HEK293 (cell line): ENCODE results near the gene SNAPC2.
A peak's percentile ranks its signal among the peaks of the same experiment; 100 is the strongest.

Experiments used
- CTCF ChIA-PET: fragments of 350-600 bp; formaldehyde crosslinking; extraction: SDS; loops from one replicate; lab custom pipeline; 2021; ENCODE audit warnings: antibody characterized with exemption; lab: Yijun Ruan, JAX
- POLR2A ChIA-PET: fragments of 300-600 bp; formaldehyde crosslinking; extraction: SDS; loops from one replicate; lab custom pipeline; 2020; ENCODE audit warnings: antibody characterized with exemption, inconsistent platforms; lab: Yijun Ruan, JAX
- H3K27ac ChIP-seq: fragments of 200-500 bp; sonication (Bioruptor generic); 2 replicates; pipeline ENCODE4 v1.5.1; 2014; ENCODE audit warnings: low read depth, low read length, control low read depth, inconsistent platforms; ENCODE audit errors: extremely low read depth
- H3K36me3 ChIP-seq, 2 experiments: fragments of 200-500 bp in 1 of 2; sonication (Bioruptor generic) in 1 of 2; 1 replicate in 1 of 2; 2 replicates in 1 of 2; pipeline ENCODE4 v1.5.1; 2014 to 2017; ENCODE audit warnings: inconsistent platforms in 2 of 2, low read length in 2 of 2; ENCODE audit not compliant: control insufficient read depth in 2 of 2, insufficient read depth in 1 of 2
- H3K4me1 ChIP-seq: fragments of 200-500 bp; sonication (Bioruptor generic); 2 replicates; pipeline ENCODE4 v1.5.1; 2014; ENCODE audit warnings: mild to moderate bottlenecking, low read length, inconsistent platforms; ENCODE audit not compliant: control insufficient read depth, insufficient read depth
- H3K4me3 ChIP-seq: 2 replicates; pipeline ENCODE4 v1.5.1; 2011; ENCODE audit warnings: low read depth, mild to moderate bottlenecking, control low read depth, low read length, moderate library complexity
- H3K9me3 ChIP-seq: fragments of 200-500 bp; sonication (Bioruptor generic); 2 replicates; pipeline ENCODE4 v1.5.1; 2014; ENCODE audit warnings: low read depth, low read length, inconsistent platforms; ENCODE audit not compliant: control insufficient read depth, insufficient read depth
- GLIS1 ChIP-seq: fragments of 450-650 bp; formaldehyde crosslinking; IDR thresholded peaks from 2 replicates; pipeline ENCODE4 v1.5.1; 2016; ENCODE audit warnings: missing biosample characterization, missing genetic modification characterization
- GLIS2 ChIP-seq: fragments of 450-650 bp; formaldehyde crosslinking; IDR thresholded peaks from 2 replicates; pipeline ENCODE4 v1.5.1; 2016; ENCODE audit warnings: missing biosample characterization, missing genetic modification characterization
- IKZF3 ChIP-seq: fragments of 450-650 bp; IDR thresholded peaks from 2 replicates; pipeline ENCODE4 v1.5.0; 2018; ENCODE audit warnings: missing biosample characterization, mild to moderate bottlenecking, missing genetic modification characterization, moderate library complexity
- KLF16 ChIP-seq: fragments of 450-650 bp; formaldehyde crosslinking; IDR thresholded peaks from 2 replicates; pipeline ENCODE4 v1.5.1; 2017; ENCODE audit warnings: missing biosample characterization, missing genetic modification characterization
- KLF8 ChIP-seq: fragments of 450-650 bp; formaldehyde crosslinking; IDR thresholded peaks from 2 replicates; pipeline ENCODE4 v1.5.1; 2016; ENCODE audit warnings: missing biosample characterization, missing genetic modification characterization
- SP2 ChIP-seq: fragments of 450-650 bp; formaldehyde crosslinking; IDR thresholded peaks from 2 replicates; pipeline ENCODE4 v1.5.1; 2016; ENCODE audit warnings: missing biosample characterization, missing genetic modification characterization
- ZBTB8A ChIP-seq: fragments of 450-650 bp; formaldehyde crosslinking; IDR thresholded peaks from 2 replicates; pipeline ENCODE4 v1.5.1; 2016; ENCODE audit warnings: missing biosample characterization, missing genetic modification characterization
- ZIC2 ChIP-seq: fragments of 450-650 bp; formaldehyde crosslinking; IDR thresholded peaks from 2 replicates; pipeline ENCODE4 v1.5.1; 2016; ENCODE audit warnings: missing biosample characterization, missing genetic modification characterization
- ZNF121 ChIP-seq: fragments of 450-650 bp; formaldehyde crosslinking; IDR thresholded peaks from 2 replicates; pipeline ENCODE4 v1.5.1; 2016; ENCODE audit warnings: missing biosample characterization, missing genetic modification characterization
- ZNF146 ChIP-seq: fragments of 450-650 bp; formaldehyde crosslinking; IDR thresholded peaks from 2 replicates; pipeline ENCODE4 v1.5.1; 2016; ENCODE audit warnings: missing biosample characterization, missing genetic modification characterization
- ZNF223 ChIP-seq: fragments of 450-650 bp; formaldehyde crosslinking; IDR thresholded peaks from 2 replicates; pipeline ENCODE4 v1.5.1; 2016; ENCODE audit warnings: missing biosample characterization, missing genetic modification characterization
- ZNF311 ChIP-seq: fragments of 450-650 bp; formaldehyde crosslinking; IDR thresholded peaks from 2 replicates; pipeline ENCODE4 v1.5.1; 2017; ENCODE audit warnings: missing biosample characterization, missing genetic modification characterization, borderline replicate concordance
- ZNF391 ChIP-seq: fragments of 450-650 bp; formaldehyde crosslinking; IDR thresholded peaks from 2 replicates; pipeline ENCODE4 v1.5.1; 2016; ENCODE audit warnings: low read depth, missing biosample characterization, missing genetic modification characterization, borderline replicate concordance
- ZNF404 ChIP-seq: fragments of 450-650 bp; formaldehyde crosslinking; IDR thresholded peaks from 2 replicates; pipeline ENCODE4 v1.5.1; 2017; ENCODE audit warnings: missing biosample characterization, missing genetic modification characterization
- ZNF426 ChIP-seq: fragments of 450-650 bp; formaldehyde crosslinking; IDR thresholded peaks from 2 replicates; pipeline ENCODE4 v1.5.1; 2017; ENCODE audit warnings: missing biosample characterization, missing genetic modification characterization, mild to moderate bottlenecking, inconsistent platforms, moderate library complexity
- ZNF558 ChIP-seq: fragments of 450-650 bp; formaldehyde crosslinking; IDR thresholded peaks from 2 replicates; pipeline ENCODE4 v1.5.1; 2016; ENCODE audit warnings: missing biosample characterization, missing genetic modification characterization
- ZNF654 ChIP-seq: fragments of 450-650 bp; formaldehyde crosslinking; IDR thresholded peaks from 2 replicates; pipeline ENCODE4 v1.5.1; 2016; ENCODE audit warnings: low read depth, missing biosample characterization, missing genetic modification characterization
- ZNF660 ChIP-seq: fragments of 450-650 bp; IDR thresholded peaks from 2 replicates; pipeline ENCODE4 v1.5.1; 2018; ENCODE audit warnings: missing biosample characterization, mild to moderate bottlenecking, missing genetic modification characterization
- ZNF664 ChIP-seq: fragments of 450-650 bp; formaldehyde crosslinking; IDR thresholded peaks from 2 replicates; pipeline ENCODE4 v1.5.1; 2016; ENCODE audit warnings: missing biosample characterization, missing genetic modification characterization
- ZNF670 ChIP-seq: fragments of 450-650 bp; formaldehyde crosslinking; IDR thresholded peaks from 2 replicates; pipeline ENCODE4 v1.5.1; 2016; ENCODE audit warnings: missing biosample characterization, missing genetic modification characterization, low read depth
- ZNF707 ChIP-seq: fragments of 450-650 bp; formaldehyde crosslinking; IDR thresholded peaks from 2 replicates; pipeline ENCODE4 v1.5.1; 2016; ENCODE audit warnings: missing biosample characterization, missing genetic modification characterization
- ZNF76 ChIP-seq: fragments of 450-650 bp; formaldehyde crosslinking; IDR thresholded peaks from 2 replicates; pipeline ENCODE4; 2016; ENCODE audit warnings: low read depth, missing biosample characterization, missing genetic modification characterization, borderline replicate concordance
- ZNF768 ChIP-seq: fragments of 450-650 bp; formaldehyde crosslinking; IDR thresholded peaks from 2 replicates; pipeline ENCODE4 v1.5.1; 2018; ENCODE audit warnings: missing biosample characterization, mild to moderate bottlenecking, missing genetic modification characterization
- TF ChIP-seq, protein P1 (sequence below): fragments of 450-650 bp; formaldehyde crosslinking; IDR thresholded peaks from 2 replicates; pipeline ENCODE4 v1.5.1; 2016; ENCODE audit warnings: missing biosample characterization, missing genetic modification characterization
- TF ChIP-seq, protein P2 (sequence below): fragments of 450-650 bp; formaldehyde crosslinking; IDR thresholded peaks from 2 replicates; pipeline ENCODE4 v1.5.1; 2017; ENCODE audit warnings: missing biosample characterization, mild to moderate bottlenecking, missing genetic modification characterization, moderate library complexity
- TF ChIP-seq, protein P3 (sequence below): fragments of 450-650 bp; formaldehyde crosslinking; IDR thresholded peaks from 2 replicates; pipeline ENCODE4 v1.5.1; 2016; ENCODE audit warnings: missing biosample characterization, missing genetic modification characterization
- TF ChIP-seq, protein P4 (sequence below): fragments of 450-650 bp; formaldehyde crosslinking; IDR thresholded peaks from 2 replicates; pipeline ENCODE4 v1.5.1; 2016; ENCODE audit warnings: missing biosample characterization, missing genetic modification characterization
- TF ChIP-seq, protein P5 (sequence below): fragments of 450-650 bp; formaldehyde crosslinking; IDR thresholded peaks from 2 replicates; pipeline ENCODE4 v1.5.1; 2017; ENCODE audit warnings: missing biosample characterization, missing genetic modification characterization
- TF ChIP-seq, protein P6 (sequence below): fragments of 450-650 bp; formaldehyde crosslinking; IDR thresholded peaks from 2 replicates; pipeline ENCODE4 v1.5.1; 2016; ENCODE audit warnings: missing biosample characterization, missing genetic modification characterization

The SNAPC2 gene

DNA sequence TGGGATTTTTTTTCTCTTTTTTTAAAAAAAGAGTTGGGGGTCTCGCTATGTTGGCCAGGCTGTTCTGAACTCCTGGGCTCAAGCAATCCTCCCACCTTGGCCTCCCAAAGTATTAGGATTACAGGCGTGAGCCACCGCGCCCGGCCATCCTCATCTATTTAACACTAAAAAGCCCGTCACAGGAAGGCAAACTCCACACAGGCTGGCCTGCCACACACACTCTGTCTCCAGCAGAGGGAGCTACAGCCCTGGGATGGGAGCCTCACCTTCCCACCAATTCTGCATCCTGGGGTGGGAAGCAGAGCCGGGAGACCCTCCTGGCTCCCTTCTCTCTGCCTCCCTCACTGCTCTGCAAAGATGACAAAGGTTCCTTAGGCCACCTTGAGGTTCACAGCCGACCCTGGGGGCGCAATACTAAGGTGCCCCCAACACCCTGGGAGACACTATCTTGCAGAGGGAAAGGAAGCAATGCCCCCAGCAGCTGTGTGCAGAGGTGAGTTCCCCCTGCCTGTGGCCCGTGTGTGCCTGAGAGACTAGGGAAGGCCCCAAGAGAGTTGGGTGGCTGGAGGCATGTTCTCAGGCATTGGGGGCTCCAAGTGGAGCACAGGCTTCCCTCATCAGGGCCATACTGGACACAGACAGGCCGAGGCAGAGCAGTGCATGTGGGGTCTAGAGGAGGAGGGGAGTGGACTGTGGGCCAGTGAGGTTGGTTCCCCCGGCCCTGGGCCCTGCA is 50.7 kb downstream of the SNAPC2 start:
- H3K27ac ChIP-seq: no peak overlapping the region
- no peaks in the 10 kb centered on the region for H3K4me1 ChIP-seq
- no peak overlapping the region for H3K4me3 ChIP-seq
- ChIA-PET CTCF (interaction anchor here (0.6 to 2.7 kb wide), 23 partner anchors 9 to 791 kb away, joined by 3 to 18 read pairs (median 4); partner anchors contain the start of genes ELAVL1 and TIMM44), POLR2A (interaction anchor here (0.8 to 2.2 kb wide), 2 partner anchors 27 to 31 kb away, joined by 4 to 10 read pairs; partner anchors contain the start of gene TIMM44)
- H3K9me3 ChIP-seq: no peaks in the 10 kb centered on the region
- peaks cover 32 to 90% of the 10 kb centered on the region in 2 experiments; a peak in 2 of 3 replicates for H3K36me3 ChIP-seq
- TF ChIP-seq ZNF660 (tag by site-specific recombination): 0 out of 2 replicates have a peak, but pooled peaks have one; percentile 26
- peak; percentile 51 for TF ChIP-seq GLIS2
- no peak for TF ChIP-seq KLF16 (tag by site-specific recombination)
- TF ChIP-seq, protein P1, sequence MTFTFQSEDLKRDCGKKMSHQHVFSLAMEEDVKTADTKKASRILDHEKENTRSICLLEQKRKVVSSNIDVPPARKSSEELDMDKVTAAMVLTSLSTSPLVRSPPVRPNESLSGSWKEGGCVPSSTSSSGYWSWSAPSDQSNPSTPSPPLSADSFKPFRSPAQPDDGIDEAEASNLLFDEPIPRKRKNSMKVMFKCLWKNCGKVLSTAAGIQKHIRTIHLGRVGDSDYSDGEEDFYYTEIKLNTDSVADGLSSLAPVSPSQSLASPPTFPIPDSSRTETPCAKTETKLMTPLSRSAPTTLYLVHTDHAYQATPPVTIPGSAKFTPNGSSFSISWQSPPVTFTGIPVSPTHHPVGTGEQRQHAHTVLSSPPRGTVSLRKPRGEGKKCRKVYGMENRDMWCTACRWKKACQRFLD (tag by site-specific recombination): no peak
- TF ChIP-seq ZNF223 (tag by site-specific recombination): no peak
- TF ChIP-seq ZNF311 (tag by site-specific recombination): no peak
- no peak for TF ChIP-seq ZNF76 (tag by site-specific recombination)
- no peak for TF ChIP-seq ZNF146 (tag by site-specific recombination)
- TF ChIP-seq ZNF670 (tag by site-specific recombination): no peak
- TF ChIP-seq, protein P2, sequence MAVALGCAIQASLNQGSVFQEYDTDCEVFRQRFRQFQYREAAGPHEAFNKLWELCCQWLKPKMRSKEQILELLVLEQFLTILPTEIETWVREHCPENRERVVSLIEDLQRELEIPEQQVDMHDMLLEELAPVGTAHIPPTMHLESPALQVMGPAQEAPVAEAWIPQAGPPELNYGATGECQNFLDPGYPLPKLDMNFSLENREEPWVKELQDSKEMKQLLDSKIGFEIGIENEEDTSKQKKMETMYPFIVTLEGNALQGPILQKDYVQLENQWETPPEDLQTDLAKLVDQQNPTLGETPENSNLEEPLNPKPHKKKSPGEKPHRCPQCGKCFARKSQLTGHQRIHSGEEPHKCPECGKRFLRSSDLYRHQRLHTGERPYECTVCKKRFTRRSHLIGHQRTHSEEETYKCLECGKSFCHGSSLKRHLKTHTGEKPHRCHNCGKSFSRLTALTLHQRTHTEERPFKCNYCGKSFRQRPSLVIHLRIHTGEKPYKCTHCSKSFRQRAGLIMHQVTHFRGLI (tag by site-specific recombination): no peak
- TF ChIP-seq, protein P3, sequence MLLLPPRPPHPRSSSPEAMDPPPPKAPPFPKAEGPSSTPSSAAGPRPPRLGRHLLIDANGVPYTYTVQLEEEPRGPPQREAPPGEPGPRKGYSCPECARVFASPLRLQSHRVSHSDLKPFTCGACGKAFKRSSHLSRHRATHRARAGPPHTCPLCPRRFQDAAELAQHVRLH (tag by site-specific recombination): no peak
- no peak for TF ChIP-seq ZBTB8A (tag by site-specific recombination)
- TF ChIP-seq, protein P4, sequence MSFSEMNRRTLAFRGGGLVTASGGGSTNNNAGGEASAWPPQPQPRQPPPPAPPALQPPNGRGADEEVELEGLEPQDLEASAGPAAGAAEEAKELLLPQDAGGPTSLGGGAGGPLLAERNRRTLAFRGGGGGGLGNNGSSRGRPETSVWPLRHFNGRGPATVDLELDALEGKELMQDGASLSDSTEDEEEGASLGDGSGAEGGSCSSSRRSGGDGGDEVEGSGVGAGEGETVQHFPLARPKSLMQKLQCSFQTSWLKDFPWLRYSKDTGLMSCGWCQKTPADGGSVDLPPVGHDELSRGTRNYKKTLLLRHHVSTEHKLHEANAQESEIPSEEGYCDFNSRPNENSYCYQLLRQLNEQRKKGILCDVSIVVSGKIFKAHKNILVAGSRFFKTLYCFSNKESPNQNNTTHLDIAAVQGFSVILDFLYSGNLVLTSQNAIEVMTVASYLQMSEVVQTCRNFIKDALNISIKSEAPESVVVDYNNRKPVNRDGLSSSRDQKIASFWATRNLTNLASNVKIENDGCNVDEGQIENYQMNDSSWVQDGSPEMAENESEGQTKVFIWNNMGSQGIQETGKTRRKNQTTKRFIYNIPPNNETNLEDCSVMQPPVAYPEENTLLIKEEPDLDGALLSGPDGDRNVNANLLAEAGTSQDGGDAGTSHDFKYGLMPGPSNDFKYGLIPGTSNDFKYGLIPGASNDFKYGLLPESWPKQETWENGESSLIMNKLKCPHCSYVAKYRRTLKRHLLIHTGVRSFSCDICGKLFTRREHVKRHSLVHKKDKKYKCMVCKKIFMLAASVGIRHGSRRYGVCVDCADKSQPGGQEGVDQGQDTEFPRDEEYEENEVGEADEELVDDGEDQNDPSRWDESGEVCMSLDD (tag by site-specific recombination): no peak
- 0 out of 2 replicates have a peak, but pooled peaks have one; percentile 39 for TF ChIP-seq IKZF3 (tag by site-specific recombination)
- TF ChIP-seq, protein P5, sequence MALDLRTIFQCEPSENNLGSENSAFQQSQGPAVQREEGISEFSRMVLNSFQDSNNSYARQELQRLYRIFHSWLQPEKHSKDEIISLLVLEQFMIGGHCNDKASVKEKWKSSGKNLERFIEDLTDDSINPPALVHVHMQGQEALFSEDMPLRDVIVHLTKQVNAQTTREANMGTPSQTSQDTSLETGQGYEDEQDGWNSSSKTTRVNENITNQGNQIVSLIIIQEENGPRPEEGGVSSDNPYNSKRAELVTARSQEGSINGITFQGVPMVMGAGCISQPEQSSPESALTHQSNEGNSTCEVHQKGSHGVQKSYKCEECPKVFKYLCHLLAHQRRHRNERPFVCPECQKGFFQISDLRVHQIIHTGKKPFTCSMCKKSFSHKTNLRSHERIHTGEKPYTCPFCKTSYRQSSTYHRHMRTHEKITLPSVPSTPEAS (tag by site-specific recombination): no peak
- peak; percentile 81 for TF ChIP-seq GLIS1 (tag by site-specific recombination)
- no peak for TF ChIP-seq SP2 (tag by site-specific recombination)
- no peak for TF ChIP-seq ZNF707 (tag by site-specific recombination)
- TF ChIP-seq ZNF768: no peak
- no peak for TF ChIP-seq ZNF558 (tag by site-specific recombination)
- TF ChIP-seq KLF8 (tag by site-specific recombination): no peak
- TF ChIP-seq, protein P6, sequence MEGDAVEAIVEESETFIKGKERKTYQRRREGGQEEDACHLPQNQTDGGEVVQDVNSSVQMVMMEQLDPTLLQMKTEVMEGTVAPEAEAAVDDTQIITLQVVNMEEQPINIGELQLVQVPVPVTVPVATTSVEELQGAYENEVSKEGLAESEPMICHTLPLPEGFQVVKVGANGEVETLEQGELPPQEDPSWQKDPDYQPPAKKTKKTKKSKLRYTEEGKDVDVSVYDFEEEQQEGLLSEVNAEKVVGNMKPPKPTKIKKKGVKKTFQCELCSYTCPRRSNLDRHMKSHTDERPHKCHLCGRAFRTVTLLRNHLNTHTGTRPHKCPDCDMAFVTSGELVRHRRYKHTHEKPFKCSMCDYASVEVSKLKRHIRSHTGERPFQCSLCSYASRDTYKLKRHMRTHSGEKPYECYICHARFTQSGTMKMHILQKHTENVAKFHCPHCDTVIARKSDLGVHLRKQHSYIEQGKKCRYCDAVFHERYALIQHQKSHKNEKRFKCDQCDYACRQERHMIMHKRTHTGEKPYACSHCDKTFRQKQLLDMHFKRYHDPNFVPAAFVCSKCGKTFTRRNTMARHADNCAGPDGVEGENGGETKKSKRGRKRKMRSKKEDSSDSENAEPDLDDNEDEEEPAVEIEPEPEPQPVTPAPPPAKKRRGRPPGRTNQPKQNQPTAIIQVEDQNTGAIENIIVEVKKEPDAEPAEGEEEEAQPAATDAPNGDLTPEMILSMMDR (tag by site-specific recombination): peak; percentile 68
- peak; percentile 67 for TF ChIP-seq ZNF654 (tag by site-specific recombination)
- TF ChIP-seq ZNF404 (tag by site-specific recombination): no peak
- TF ChIP-seq ZNF426: no peak
- no peak for TF ChIP-seq ZNF391 (tag by site-specific recombination)
- no peak for TF ChIP-seq ZIC2 (tag by site-specific recombination)
- no peak for TF ChIP-seq ZNF664 (tag by site-specific recombination)
- no peak for TF ChIP-seq ZNF121 (tag by site-specific recombination)
